HG02981 (cell line): ENCODE measurements around the gene PLCB3.

Experiments used
- ATAC-seq: cut with Tn5 transposase; IDR thresholded peaks from one replicate; pipeline ENCODE4 v1.9.1; 2021; ENCODE audit warnings: mild to moderate bottlenecking, moderate library complexity; ENCODE audit not compliant: unreplicated experiment

Gene PLCB3

GRCh38 chr11:64220798-64221197 is 30.5 kb upstream of the PLCB3 start:
- ATAC-seq: no peak

DNA sequence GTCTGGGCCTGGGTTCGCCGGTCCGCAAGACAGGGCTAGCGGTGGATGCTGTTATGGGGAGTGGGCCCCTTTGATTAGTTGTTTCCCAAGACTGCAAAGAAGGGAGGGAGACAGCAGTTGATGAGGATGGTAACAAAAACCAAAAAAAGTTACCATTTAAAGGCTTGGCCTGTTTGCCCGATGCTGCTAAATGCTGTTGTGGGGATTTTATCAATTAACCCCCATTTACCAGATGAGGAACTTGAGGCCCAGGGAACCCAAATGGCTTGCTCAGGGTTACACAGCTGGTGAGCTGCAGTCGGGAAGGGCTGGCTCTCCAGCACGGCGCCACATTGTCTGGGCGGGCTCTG is 28.7 kb upstream of the PLCB3 start:
- ATAC-seq: no peak

DNA sequence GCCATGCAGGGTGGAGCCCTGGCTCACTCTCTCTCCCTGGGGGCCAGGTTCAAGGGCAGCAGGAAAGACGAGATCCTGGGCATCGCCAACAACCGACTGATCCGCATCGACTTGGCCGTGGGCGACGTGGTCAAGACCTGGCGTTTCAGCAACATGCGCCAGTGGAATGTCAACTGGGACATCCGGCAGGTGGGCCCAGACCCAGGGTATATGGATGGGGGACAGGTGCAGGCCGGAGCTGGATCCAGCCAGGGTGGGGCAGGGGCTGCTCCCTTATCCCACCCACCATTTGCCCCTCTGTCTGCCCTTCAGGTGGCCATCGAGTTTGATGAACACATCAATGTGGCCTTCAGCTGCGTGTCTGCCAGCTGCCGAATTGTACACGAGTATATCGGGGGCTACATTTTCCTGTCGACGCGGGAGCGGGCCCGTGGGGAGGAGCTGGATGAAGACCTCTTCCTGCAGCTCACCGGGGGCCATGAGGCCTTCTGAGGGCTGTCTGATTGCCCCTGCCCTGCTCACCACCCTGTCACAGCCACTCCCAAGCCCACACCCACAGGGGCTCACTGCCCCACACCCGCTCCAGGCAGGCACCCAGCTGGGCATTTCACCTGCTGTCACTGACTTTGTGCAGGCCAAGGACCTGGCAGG is 28.2 kb upstream of the PLCB3 start:
- no peak for ATAC-seq

DNA sequence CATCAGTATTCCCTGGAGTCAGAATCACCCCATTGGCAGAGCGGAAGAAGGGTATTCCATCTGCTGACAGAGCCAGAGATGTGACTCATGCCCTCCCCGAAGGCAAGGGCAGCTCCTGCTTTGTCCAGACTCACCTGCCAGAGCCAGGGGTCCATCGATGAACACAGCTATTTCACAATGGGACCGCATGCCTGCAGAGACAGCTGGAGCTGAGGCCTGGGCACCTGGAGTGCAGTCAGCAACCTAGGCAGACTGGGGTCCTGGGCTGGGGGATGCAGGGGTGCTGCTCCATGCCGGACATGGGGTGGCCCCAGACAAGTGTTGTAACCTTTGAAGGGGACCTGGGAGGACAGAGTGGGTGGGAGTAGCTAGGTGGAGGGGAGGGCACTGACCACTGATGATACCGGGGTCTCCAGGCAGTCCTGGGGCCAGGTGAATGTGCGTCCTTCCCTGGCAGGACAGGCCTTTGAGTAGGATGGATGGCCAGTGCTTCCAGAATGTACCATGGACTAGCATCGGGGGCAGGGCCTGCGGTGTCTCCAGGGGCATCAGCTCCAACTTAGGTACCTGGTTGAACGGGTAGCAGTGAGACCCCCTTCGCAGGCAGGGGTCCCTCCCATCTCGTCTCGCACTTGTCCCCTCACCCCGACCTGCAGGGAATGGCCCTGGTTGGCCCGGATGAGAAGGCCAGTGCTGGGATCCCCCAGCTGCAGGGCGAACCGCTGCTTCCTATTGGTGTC is 27.0 kb upstream of the PLCB3 start:
- no peak for ATAC-seq

DNA sequence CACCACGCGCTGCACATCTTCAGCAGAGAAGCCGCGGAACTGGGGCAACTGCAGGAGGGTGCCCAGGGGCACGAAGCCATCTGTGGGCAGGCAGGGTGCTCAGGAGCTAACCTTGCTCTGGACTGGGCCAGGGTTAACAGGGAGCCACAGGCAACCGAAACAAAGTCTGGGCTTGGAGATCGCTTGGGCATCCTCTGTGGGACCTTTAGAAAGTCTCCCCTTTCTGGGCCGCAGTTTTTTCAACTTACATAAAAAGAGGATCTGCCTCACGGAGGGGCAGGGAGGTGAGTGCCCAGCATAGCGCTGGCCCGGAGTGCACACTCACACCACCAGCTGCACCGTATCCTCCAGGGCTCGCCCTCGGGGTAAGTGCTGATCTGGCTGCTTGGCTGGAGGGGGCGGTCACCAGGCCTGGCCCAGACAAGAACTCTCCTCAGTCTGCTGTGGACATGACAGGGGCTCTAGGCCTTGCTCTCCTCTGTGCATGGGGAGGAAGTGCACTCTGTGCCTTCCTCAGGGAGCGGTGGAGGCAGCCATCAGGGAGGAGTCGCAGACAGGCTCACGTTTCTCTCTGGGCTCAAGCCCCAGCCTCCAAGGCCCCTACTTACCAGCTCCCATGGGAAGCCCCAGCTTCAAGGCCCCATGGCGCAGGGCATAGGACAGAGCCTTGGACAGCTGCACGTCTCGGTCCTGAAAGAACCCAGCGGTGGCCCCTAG is 26.3 kb upstream of the PLCB3 start:
- ATAC-seq: no peak

DNA sequence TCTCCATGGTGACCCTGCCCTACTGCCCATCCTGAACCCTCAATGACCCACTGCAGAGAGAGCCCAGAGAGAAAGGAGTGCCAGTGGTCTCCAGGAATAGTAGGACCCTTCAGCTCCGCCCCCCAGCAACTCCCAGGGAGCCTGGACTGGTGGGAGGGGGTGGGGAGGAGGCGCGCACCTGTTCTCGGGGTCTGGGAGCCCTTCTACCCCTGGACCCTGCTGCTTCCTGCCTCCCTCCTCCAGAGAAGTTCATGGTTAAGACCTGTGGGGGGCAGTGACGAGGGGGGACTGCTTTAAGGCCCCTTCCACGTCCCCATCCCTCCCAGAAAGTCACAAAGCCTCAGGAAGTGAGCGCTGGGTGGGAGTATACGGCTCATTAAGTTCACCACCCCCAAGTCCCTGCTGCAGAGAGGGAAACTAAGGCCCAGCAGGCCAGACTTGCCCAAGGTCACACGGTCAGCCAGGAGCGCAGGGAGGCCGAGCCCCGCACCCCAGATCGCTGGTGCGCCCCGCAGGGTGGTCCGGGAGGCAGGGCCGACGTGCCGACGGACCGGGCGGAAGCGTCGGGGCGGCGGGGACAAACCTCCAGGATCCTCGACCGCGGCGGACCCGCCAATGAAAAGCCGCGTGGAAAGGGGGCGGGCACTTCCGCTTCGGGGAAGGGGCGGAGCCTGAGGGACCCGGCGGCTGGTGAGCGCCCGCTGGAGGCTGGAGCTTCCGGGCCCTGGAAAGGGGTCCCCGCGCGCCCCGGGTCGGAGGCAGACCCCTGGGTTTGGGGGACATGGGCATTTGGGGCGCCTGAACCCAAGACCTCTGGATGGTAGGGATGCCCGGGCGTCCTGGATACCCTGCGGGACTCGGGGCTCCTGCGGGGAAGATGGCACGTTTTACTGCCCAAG is 25.5 kb upstream of the PLCB3 start, which contains the start of the genes NUDT22 and TRPT1:
Gene NUDT22, plus strand, starts transcription at position 667 of the 899 bp plus-strand sequence. CDS start 379 bp downstream, outside the sequence.
Gene TRPT1, minus strand, starts transcription at position 579 of the 899 bp plus-strand sequence. Its CDS starts 326 bp downstream, at position 253.
- ATAC-seq: peak; percentile 44

DNA sequence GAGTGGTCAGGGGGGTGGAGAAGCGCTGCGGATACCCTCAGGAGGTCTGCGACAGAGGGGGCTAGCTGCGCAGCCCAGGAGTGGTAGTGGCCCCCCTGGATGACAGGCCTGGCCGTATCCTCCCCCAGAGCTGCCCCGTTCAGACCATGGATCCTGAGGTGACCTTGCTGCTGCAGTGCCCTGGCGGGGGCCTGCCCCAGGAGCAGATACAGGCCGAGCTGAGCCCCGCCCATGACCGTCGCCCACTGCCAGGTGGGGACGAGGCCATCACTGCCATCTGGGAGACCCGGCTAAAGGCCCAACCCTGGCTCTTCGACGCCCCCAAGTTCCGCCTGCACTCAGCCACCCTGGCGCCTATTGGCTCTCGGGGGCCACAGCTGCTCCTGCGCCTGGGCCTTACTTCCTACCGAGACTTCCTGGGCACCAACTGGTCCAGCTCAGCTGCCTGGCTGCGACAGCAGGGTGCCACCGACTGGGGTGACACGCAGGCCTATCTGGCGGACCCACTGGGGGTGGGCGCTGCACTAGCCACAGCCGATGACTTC is 24.8 kb upstream of the PLCB3 start:
- no peak for ATAC-seq

GRCh38 chr11:64227405-64227956 is 23.8 kb upstream of the PLCB3 start:
- ATAC-seq: no peak

DNA sequence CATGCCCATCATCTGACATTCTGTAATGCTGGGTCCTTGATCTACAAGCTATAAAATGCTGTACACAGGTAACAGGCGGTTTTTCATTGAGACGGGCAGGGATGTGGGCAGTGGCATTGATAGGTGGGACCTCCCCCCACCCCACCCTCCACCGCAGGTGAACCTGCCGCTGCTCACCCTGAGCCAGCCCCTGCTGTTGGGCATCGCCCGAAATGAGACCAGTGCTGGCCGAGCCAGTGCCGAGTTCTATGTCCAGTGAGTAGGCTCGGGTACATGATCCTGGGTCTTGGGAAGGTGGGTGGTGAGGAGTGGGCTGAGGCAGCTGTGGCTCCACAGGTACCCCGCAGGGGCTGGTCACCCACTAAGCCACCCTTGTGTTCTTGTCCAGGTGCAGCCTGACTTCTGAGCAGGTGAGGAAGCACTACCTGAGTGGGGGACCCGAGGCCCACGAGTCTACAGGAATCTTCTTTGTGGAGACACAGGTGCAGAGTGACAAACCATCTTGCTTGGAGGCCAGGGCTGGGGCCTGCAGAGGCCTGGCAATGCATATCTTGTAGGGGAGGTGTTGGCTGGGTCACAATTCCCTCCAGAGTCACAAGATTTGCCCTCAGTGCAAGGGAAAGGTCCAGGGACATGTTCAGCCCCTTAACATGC is 22.1 kb upstream of the PLCB3 start:
- no peak for ATAC-seq

DNA sequence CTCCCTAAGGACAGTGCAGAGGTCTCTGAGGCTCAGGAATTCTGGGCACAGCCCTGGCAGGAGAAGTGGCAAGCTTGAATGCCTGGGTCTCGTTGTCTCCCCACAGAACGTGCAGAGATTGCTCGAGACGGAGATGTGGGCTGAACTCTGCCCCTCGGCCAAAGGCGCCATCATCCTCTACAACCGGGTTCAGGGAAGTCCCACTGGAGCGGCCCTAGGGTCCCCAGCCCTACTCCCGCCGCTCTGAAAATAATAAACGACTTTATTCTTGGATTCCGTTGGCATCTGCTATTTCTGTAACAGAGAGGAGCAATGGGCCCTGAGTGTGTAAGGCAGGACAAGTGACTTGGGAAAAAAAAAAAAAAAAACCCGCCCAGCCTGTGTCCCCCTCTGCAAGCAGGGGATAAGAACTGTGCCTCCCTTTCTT is 21.6 kb upstream of the PLCB3 start:
- no peak for ATAC-seq

- peak; percentile 39 for ATAC-seq
These were observed 21.0 kb upstream of the PLCB3 start, which contains the start of gene DNAJC4 for GRCh38 chr11:64230171-64230984. Gene DNAJC4 (plus strand): TSS chr11:64230548. CDS start chr11:64230855, 307 bp downstream.

DNA sequence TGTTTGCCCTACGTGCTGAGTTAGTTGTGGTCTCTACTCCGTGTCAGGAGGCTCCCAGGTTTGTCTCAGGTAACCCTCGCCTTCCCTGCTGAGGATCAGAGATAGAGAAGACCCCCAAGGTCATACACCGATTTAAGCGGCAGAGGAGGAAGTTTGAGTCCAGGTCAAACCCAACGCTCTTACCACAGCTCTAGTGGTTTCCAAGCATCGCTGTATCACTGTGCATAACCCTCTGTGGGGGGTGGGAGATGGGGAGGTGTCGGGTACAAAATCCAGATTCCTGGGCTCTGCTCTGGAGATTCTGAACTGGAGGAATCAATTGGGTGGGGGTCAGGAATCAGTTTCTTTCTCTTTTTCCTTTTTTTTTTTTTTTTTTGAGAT is 20.4 kb upstream of the PLCB3 start:
- no peak for ATAC-seq

GRCh38 chr11:64231546-64231945 is 19.8 kb upstream of the PLCB3 start:
- ATAC-seq: no peak

DNA sequence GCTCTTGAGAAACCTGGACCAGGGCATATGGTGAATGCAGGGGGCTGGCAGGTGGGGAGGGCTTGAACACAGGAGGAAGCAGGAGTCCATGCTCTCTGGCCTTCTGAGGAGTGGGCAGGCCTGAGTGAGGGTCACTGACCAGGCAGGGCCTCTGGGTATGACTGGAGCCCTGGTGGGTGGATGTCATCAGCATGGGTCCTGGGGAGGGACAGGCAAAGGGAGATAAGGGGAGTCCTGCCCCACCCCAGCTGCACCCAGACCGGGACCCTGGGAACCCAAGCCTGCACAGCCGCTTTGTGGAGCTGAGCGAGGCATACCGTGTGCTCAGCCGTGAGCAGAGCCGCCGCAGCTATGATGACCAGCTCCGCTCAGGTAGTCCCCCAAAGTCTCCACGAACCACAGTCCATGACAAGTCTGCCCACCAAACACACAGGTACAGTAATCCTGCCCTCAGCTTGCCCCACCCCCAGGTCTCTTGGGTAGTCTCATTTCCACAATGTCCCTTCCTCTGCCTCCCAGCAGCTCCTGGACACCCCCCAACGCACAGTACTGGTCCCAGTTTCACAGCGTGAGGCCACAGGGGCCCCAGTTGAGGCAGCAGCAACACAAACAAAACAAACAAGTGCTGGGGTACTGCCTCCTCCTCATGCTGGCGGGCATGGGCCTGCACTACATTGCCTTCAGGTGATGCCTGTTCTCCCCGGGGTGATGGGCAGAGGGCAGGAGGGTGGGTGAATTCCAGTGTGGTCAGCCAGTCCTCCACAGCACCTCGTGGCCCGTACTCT is 19.0 kb upstream of the PLCB3 start:
- no peak for ATAC-seq

DNA sequence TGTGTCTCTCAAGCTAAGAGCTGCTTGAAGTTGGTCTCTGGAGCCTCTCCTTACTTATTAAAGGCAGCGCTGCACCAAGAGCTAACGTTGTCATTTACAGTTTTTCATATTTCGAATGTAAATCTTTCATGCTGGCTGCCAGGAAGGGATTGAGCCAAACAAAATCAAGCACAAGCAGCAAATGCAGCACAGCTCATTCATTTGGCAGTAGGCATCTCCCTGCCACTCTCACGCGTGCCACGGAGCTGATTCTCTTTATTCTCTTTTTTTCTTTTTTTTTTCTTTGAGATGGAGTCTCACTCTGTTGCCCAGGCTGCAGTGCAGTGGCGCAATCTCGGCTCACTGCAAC is 18.4 kb upstream of the PLCB3 start:
- no peak for ATAC-seq

DNA sequence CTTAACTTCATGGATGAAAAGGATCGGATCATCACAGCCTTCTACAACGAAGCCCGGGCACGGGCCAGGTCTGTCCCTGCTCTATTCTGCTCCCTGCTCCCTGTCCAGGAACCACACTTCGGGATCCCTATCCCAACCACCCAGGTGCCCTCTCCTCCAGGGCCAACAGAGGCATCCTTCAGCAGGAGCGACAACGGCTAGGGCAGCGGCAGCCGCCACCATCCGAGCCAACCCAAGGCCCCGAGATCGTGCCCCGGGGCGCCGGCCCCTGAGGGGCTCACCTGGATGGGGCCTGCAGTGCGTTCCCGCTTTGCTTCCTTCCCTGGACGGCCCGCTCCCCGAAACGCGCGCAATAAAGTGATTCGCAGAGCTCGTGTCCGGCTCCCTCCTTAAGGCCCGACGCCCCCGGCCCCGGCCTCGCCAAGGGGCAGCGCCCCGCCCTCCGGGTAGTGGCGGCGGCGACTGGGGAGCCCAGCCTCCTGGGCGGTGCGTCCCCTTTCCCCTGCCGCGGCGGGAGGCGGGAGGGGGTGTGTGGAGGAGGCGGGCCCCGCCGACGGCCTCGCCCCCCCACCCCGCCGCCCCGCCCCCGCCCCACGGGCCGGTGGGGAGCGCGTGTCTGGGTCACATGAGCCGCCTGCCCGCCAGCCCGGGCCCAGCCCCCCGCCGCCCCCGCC is 17.3 kb upstream of the PLCB3 start, which contains the start of gene VEGFB:
Gene VEGFB, plus strand, starts transcription at position 672 of the 674 bp plus-strand sequence. CDS start 250 bp downstream, outside the sequence.
- no peak for ATAC-seq

GRCh38 chr11:64234647-64235379 is 16.5 kb upstream of the PLCB3 start:
- ATAC-seq: no peak
